Immature natural killer cell (primary cell): ENCODE results near the gene PPP2R5C. TPM values are rescaled to one million over a fixed set of nuclear protein-coding genes. Genes with fewer than 3 reads are reported as not detected.

Experiments
- DNase-seq, 3 donors: peaks; one replicate each; pipeline ENCODE4 v3.0.0; 2022; ENCODE audit warnings: mixed read lengths in 1 of 3
- H3K27ac Mint-ChIP-seq, 6 donors: one replicate each; pipeline ENCODE4 v1.8.0; 2020; ENCODE audit warnings: mixed read lengths in 6 of 6, mild to moderate bottlenecking in 5 of 6, inconsistent platforms in 4 of 6, moderate library complexity in 3 of 6
- H3K27me3 Mint-ChIP-seq, 3 donors: one replicate each; pipeline ENCODE4 v1.8.0; 2020 to 2021; ENCODE audit warnings: low read depth in 3 of 3, mild to moderate bottlenecking in 3 of 3, mixed read lengths in 3 of 3, moderate library complexity in 3 of 3, inconsistent platforms in 1 of 3
- H3K36me3 Mint-ChIP-seq, 3 donors: one replicate each; pipeline ENCODE4 v1.8.0; 2020; ENCODE audit warnings: mixed read lengths in 3 of 3, inconsistent platforms in 2 of 3, mild to moderate bottlenecking in 2 of 3
- H3K4me1 Mint-ChIP-seq, 2 donors: one replicate each; pipeline ENCODE4 v1.8.0; 2020; ENCODE audit warnings: inconsistent platforms in 2 of 2, mild to moderate bottlenecking in 2 of 2, mixed read lengths in 2 of 2, moderate library complexity in 1 of 2
- H3K4me3 Mint-ChIP-seq, 5 donors: one replicate each; pipeline ENCODE4 v1.8.0; 2020; ENCODE audit warnings: mild to moderate bottlenecking in 5 of 5, mixed read lengths in 5 of 5, inconsistent platforms in 3 of 5, moderate library complexity in 3 of 5
- H3K9me3 Mint-ChIP-seq, 6 donors: one replicate each; pipeline ENCODE4 v1.8.0; 2020; ENCODE audit warnings: mild to moderate bottlenecking in 6 of 6, mixed read lengths in 6 of 6, inconsistent platforms in 4 of 6, moderate library complexity in 3 of 6
- polyA plus RNA-seq, 3 donors: library from polyadenylated mRNA; unstranded; fragments of 300-500 nt; fragmentation: Illumina TruSeq; gene quantifications; one replicate each; pipeline ENCODE4 v1.2.3, GENCODE V29; 2021

The PPP2R5C gene
- polyA plus RNA-seq, 3 donors from 2014 or later, result 214 to 250 (median 236) TPM

GRCh38 chr14:101808894-101809670 lies 47.6 kb downstream of the PPP2R5C start:
- peaks cover 11 to 14% (median 13%) of the 10 kb centered on the region in 3 donors for H3K36me3 Mint-ChIP-seq
- H3K4me3 Mint-ChIP-seq, result peak overlapping the region; percentile 92 to 99 (median 94)
- H3K9me3 Mint-ChIP-seq, result no peaks in the 10 kb centered on the region
- H3K27me3 Mint-ChIP-seq, result peaks cover 11 to 24% (median 22%) of the 10 kb centered on the region in 3 donors
- peaks cover 52 to 66% of the 10 kb centered on the region in 2 donors for H3K4me1 Mint-ChIP-seq
- no peak for DNase-seq
- H3K27ac Mint-ChIP-seq, result peak overlapping the region; percentile 99 to 100 (median 99)

- Mint-ChIP-seq H3K27ac (peak overlapping the region; percentile 99 to 100 (median 99)), H3K9me3 (no peaks in the 10 kb centered on the region), H3K4me1 (peaks cover 60 to 74% of the 10 kb centered on the region in 2 donors), H3K36me3 (peaks cover 11 to 18% (median 16%) of the 10 kb centered on the region in 3 donors), H3K27me3 (peaks cover 11 to 26% (median 24%) of the 10 kb centered on the region in 3 donors), H3K4me3 (peak overlapping the region; percentile 92 to 99 (median 94))
- peak; percentile 90 to 93 (median 91) for DNase-seq
Observed at GRCh38 chr14:101809671-101810514, 48.4 kb downstream of the PPP2R5C start.

- Mint-ChIP-seq H3K4me3 (peak overlapping the region; percentile 92 to 99 (median 94)), H3K27me3 (peaks cover 11 to 26% (median 24%) of the 10 kb centered on the region in 3 donors), H3K4me1 (peaks cover 72 to 86% of the 10 kb centered on the region in 2 donors), H3K36me3 (peaks cover 11 to 25% (median 13%) of the 10 kb centered on the region in 3 donors), H3K27ac (peak overlapping the region; percentile 99 to 100 (median 99)), H3K9me3 (no peaks in the 10 kb centered on the region)
- no peak for DNase-seq
Observed at GRCh38 chr14:101810897-101811621, 49.5 kb downstream of the PPP2R5C start.

- DNase-seq, result no peak
- peaks cover 13 to 25% (median 14%) of the 10 kb centered on the region in 3 donors for H3K36me3 Mint-ChIP-seq
- peak overlapping the region; percentile 98 to 100 (median 99) for H3K27ac Mint-ChIP-seq
- no peaks in the 10 kb centered on the region for H3K9me3 Mint-ChIP-seq
- peaks cover 80 to 96% of the 10 kb centered on the region in 2 donors for H3K4me1 Mint-ChIP-seq
- peaks cover 11 to 26% (median 24%) of the 10 kb centered on the region in 3 donors for H3K27me3 Mint-ChIP-seq
- H3K4me3 Mint-ChIP-seq, result peak overlapping the region; percentile 92 to 99 (median 94)
Observed at GRCh38 chr14:101812071-101812470, 50.6 kb downstream of the PPP2R5C start.

- H3K36me3 Mint-ChIP-seq, result peaks cover 13 to 28% (median 14%) of the 10 kb centered on the region in 3 donors
- peak overlapping the region; percentile 98 to 100 (median 99) for H3K27ac Mint-ChIP-seq
- no peaks in the 10 kb centered on the region for H3K9me3 Mint-ChIP-seq
- H3K4me1 Mint-ChIP-seq, result peaks cover 89 to 97% of the 10 kb centered on the region in 2 donors
- peak overlapping the region; percentile 3 to 94 (median 92) for H3K4me3 Mint-ChIP-seq
- no peak for DNase-seq
- peaks cover 22 to 37% (median 35%) of the 10 kb centered on the region in 3 donors for H3K27me3 Mint-ChIP-seq
Observed at GRCh38 chr14:101813171-101813759, 51.8 kb downstream of the PPP2R5C start.

GRCh38 chr14:101813833-101814232 lies 52.3 kb downstream of the PPP2R5C start:
- Mint-ChIP-seq H3K9me3 (no peaks in the 10 kb centered on the region), H3K36me3 (peaks cover 13 to 28% (median 14%) of the 10 kb centered on the region in 3 donors), H3K4me3 (peak overlapping the region; percentile 3 to 94 (median 92)), H3K4me1 (peaks cover 92 to 100% of the 10 kb centered on the region in 2 donors), H3K27me3 (peaks cover 27 to 42% (median 41%) of the 10 kb centered on the region in 3 donors), H3K27ac (peak overlapping the region; percentile 98 to 100 (median 99))
- DNase-seq, result no peak

GRCh38 chr14:101814934-101815333 lies 53.4 kb downstream of the PPP2R5C start:
- Mint-ChIP-seq H3K4me3 (peak overlapping the region; percentile 3 to 94 (median 72)), H3K9me3 (no peaks in the 10 kb centered on the region), H3K36me3 (peaks cover 13 to 28% (median 14%) of the 10 kb centered on the region in 3 donors), H3K27me3 (peaks cover 31 to 45% (median 43%) of the 10 kb centered on the region in 3 donors), H3K27ac (peak overlapping the region; percentile 98 to 100 (median 99)), H3K4me1 (peaks cover 95 to 100% of the 10 kb centered on the region in 2 donors)
- DNase-seq, result no peak

GRCh38 chr14:101815994-101816393 lies 54.5 kb downstream of the PPP2R5C start:
- H3K27me3 Mint-ChIP-seq, result peaks cover 34 to 45% (median 42%) of the 10 kb centered on the region in 3 donors
- peak in 1 of 3 donors; percentile 43 for DNase-seq
- H3K9me3 Mint-ChIP-seq, result no peaks in the 10 kb centered on the region
- peaks cover 93 to 100% of the 10 kb centered on the region in 2 donors for H3K4me1 Mint-ChIP-seq
- H3K27ac Mint-ChIP-seq, result peak overlapping the region; percentile 98 to 100 (median 99)
- peaks cover 12 to 29% (median 13%) of the 10 kb centered on the region in 3 donors for H3K36me3 Mint-ChIP-seq
- H3K4me3 Mint-ChIP-seq, result peak overlapping the region; percentile 3 to 94 (median 72)

- peak; percentile 66 to 78 (median 75) for DNase-seq
- peaks cover 7 to 26% (median 11%) of the 10 kb centered on the region in 3 donors for H3K36me3 Mint-ChIP-seq
- peak overlapping the region; percentile 75 to 87 (median 77) for H3K4me3 Mint-ChIP-seq
- H3K4me1 Mint-ChIP-seq, result peaks cover 93 to 100% of the 10 kb centered on the region in 2 donors
- peak overlapping the region; percentile 99 to 100 (median 100) for H3K27ac Mint-ChIP-seq
- H3K9me3 Mint-ChIP-seq, result no peaks in the 10 kb centered on the region
- peaks cover 35 to 47% (median 42%) of the 10 kb centered on the region in 3 donors for H3K27me3 Mint-ChIP-seq
Observed at GRCh38 chr14:101817501-101818001, 56.0 kb downstream of the PPP2R5C start.

- peak overlapping the region; percentile 99 to 100 (median 100) for H3K27ac Mint-ChIP-seq
- peak overlapping the region; percentile 68 to 87 (median 77) for H3K4me3 Mint-ChIP-seq
- H3K9me3 Mint-ChIP-seq, result no peaks in the 10 kb centered on the region
- peaks cover 93 to 100% of the 10 kb centered on the region in 2 donors for H3K4me1 Mint-ChIP-seq
- peaks cover 35 to 64% (median 38%) of the 10 kb centered on the region in 3 donors for H3K27me3 Mint-ChIP-seq
- DNase-seq, result peak; percentile 92 to 96 (median 96)
- H3K36me3 Mint-ChIP-seq, result peaks cover 10 to 30% (median 14%) of the 10 kb centered on the region in 3 donors
Observed at GRCh38 chr14:101819251-101819990, 57.9 kb downstream of the PPP2R5C start.

GRCh38 chr14:101820283-101820798 lies 58.8 kb downstream of the PPP2R5C start:
- Mint-ChIP-seq H3K4me1 (peaks cover 92 to 100% of the 10 kb centered on the region in 2 donors), H3K36me3 (peaks cover 9 to 28% (median 18%) of the 10 kb centered on the region in 3 donors), H3K27ac (peak overlapping the region; percentile 99 to 100 (median 100)), H3K4me3 (peak overlapping the region; percentile 68 to 87 (median 77)), H3K9me3 (no peaks in the 10 kb centered on the region), H3K27me3 (peaks cover 40 to 72% (median 44%) of the 10 kb centered on the region in 3 donors)
- peak; percentile 68 to 81 (median 77) for DNase-seq
